ENCODE results near the gene MEIS1. TPM values are rescaled to one million over a fixed set of nuclear protein-coding genes. Genes with fewer than 3 reads are reported as not detected.

Gene MEIS1
- total RNA-seq, 1 donor from 2014 or later = 40.1 TPM

DNA sequence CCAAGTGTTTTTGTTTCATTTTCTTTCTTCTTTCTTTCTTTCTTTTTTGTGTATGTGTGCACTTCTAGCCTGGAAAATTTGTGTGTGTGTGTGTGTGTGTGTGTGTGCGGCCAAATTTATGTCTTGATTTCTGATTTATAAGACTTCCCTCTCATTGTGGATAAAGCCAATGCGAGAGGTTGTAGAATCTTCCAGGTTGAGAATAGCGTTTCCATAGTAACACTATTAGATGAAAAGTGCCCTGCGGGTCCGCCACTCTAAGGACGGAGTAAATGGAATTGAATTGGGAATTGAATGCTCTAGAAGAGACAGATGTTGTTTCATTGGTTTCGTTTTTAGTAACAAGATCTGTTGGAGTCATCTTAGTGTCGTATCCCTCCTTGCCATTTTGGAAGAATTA lies 81.6 kb downstream of the MEIS1 start:
- intact Hi-C loops (cut with DNase I) = no loop called here
- DNase-seq (ENCODE audit: missing footprints) (no peak), ATAC-seq (no peak)

DNA sequence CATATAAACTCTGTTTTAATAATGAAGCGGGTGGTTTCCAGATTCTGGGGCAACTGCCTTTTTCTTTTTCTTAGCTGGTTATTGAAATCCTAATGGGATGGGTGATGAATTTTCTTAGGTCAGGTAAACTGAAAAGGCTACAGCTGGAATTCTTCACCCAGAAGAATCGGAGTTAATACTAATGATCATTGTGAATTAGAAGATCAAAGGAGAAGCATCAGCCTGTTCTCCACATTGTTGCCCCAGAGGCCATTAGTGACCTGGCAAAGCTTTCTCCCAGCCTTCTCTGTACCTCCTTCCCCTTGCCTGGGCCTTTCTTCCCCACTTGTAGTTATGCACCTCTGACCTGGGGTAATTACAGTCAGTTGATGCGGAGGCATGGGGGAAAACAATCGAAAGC lies 82.8 kb downstream of the MEIS1 start:
- intact Hi-C loops (cut with DNase I) = no loop called here
- DNase-seq (ENCODE audit: missing footprints) = no peak
- no peak for ATAC-seq

DNA sequence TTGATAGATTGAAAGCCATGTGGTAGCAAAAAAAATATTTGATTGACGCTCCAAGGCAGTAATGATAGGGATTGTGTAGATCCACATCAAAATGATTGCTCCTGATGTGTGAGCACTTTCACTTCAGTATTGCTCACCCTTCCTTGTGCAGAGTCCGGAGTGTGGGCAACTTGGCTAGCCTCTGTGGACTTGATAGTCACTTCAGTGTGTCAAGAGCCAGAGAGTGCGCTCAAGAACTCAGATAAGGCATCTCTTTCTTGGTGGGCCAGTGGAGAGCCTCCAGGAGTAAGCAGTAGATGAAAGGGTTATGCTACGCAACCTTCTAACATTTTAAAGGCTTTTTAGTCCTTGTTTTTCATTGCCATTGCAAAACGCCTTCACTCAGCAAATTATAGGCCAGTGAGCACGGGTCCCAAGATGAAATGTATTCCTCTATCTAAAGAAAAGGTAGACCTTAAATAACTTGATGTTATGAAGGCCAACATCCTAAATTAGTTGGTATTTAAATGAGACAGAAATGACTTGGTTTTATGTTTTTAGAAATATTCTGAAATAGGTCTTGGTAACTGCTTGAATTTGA lies 84.4 kb downstream of the MEIS1 start:
- no peak for DNase-seq (ENCODE audit: missing footprints)
- ATAC-seq = no peak
- intact Hi-C loops (cut with DNase I) = no loop called here

- no peak for ATAC-seq
- intact Hi-C loops (cut with DNase I) = no loop called here
- no peak for DNase-seq (ENCODE audit: missing footprints)
Observed at GRCh38 chr2:66521291-66521922, 86.5 kb downstream of the MEIS1 start.

DNA sequence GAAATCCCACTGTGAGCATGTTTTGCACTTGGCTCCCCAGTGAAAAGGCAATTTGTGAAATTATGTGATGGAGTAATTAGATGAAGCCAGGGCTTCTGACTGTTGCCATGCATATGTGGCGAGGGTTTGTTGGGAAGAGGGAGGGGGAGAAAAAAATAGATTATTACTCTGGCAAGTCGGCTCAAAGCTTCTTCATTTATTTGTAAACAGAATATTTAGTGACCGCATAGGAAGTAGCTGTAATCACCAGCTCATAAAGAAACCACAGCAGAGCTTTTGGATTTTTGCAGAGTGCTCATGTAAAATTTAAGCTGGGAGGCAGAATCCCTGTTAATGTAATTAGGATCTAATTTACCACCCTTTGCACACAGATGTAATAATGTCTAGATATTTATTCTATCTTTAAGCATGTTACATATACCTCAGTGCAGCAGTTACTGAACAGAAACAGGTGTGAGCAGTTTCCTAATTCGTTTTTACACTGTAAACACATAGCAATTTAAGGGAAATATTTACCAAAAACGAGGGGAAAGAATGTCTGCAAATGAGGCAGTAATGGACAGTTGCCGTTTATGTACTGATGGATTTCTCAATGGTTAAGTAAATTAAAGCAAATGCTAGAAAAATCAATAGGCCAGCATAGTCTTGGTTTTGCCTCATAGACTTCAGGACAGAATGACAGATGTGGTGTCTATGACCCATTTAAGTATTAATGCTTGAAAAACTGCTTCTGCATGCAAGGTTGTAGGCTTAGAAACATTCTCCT lies 87.9 kb downstream of the MEIS1 start:
- ATAC-seq (no peak), DNase-seq (ENCODE audit: missing footprints) (no peak)
- intact Hi-C loops (cut with DNase I) = no loop called here

- ATAC-seq = no peak
- no peak for DNase-seq (ENCODE audit: missing footprints)
- intact Hi-C loops (cut with DNase I) = no loop called here
Observed at GRCh38 chr2:66523377-66523969, 88.5 kb downstream of the MEIS1 start.

GRCh38 chr2:66523990-66524389 lies 89.1 kb downstream of the MEIS1 start:
- intact Hi-C loops (cut with DNase I) = no loop called here
- ATAC-seq (no peak), DNase-seq (ENCODE audit: missing footprints) (no peak)

- peak; percentile 32 for ATAC-seq
- no peak for DNase-seq (ENCODE audit: missing footprints)
- intact Hi-C loops (cut with DNase I) = no loop called here
Observed at GRCh38 chr2:66525606-66526005, 90.7 kb downstream of the MEIS1 start.

DNA sequence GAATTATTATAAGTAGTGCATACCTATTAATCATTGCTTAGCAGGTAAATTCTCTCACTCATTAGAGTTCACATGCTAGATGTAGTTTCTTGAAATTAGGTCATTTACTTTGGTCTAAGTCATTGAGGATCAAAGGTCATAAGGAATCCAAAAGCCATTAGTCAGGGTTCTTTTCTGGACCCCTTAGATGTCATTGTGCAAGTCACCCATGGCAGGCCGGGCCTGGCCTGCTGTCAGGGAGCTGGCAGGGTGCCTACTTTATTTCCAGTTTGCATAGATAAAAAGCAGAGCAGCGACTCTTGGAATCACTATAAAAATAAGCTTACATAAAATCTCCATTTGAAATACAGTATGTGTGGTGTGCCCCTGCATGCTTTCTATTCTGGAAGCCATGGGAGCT lies 91.3 kb downstream of the MEIS1 start:
- intact Hi-C loops (cut with DNase I) = no loop called here
- peak; percentile 43 for ATAC-seq
- peak; percentile 70 for DNase-seq (ENCODE audit: missing footprints)

DNA sequence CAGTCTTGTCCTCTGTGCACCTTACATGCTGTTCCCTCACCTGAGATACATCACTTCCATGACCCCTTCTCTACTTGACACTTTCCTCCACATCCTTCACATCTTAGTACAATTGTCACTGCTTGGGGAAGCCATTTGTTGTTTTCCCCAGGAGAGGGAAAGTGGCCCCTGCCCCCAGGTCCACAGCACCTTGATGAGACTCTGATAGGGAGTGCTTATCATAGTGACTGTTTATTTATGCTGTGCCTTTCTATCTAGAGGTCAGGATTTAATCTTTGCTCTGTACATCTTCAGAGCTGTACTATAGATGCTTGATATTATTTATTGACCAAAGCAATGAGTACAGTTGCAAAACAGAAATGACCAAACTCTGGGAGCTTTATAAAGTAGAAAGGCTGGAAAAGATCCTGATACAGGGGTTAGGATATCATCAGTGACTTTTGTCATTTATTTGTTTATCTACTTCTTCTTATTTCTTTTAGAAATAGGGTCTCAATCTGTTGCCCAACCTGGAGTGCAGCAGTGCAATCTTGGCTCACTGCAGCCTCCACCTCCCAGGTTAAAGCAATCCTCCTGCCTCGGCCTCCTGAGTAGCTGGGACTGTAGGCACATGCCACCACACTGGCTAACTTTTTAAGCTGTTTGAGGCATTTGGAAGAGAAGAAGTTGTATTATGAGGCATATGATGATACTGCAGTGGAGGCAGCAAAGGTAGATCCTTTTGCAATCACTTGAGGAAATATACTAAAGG lies 94.2 kb downstream of the MEIS1 start:
- no peak for DNase-seq (ENCODE audit: missing footprints)
- no peak for ATAC-seq
- intact Hi-C loops (cut with DNase I) = no loop called here

GRCh38 chr2:66530651-66531050 lies 95.7 kb downstream of the MEIS1 start:
- intact Hi-C loops (cut with DNase I) = no loop called here
- ATAC-seq = no peak
- DNase-seq (ENCODE audit: missing footprints) = no peak

- DNase-seq (ENCODE audit: missing footprints) (no peak), ATAC-seq (no peak)
- intact Hi-C loops (cut with DNase I) = no loop called here
Observed at GRCh38 chr2:66531155-66531554, 96.2 kb downstream of the MEIS1 start.

DNA sequence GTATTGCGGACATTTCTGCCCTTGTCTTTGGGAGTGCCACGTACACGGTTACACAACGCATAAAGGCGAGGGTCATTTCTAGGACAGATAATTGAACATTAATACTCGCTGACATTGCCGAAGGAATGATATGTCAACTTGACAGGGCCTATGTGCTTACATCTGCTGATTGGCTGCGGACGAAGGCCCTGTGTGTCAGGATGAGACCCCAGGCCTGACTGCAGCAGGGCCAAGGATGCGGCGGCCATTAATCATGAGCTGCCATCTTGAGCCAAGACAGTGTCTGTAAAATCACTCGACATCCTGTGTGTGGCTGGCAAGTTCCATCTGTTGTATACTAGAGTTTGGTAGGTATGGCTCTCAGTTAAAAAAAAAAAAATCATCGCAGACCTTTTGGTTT lies 96.6 kb downstream of the MEIS1 start:
- no peak for DNase-seq (ENCODE audit: missing footprints)
- intact Hi-C loops (cut with DNase I) = no loop called here
- no peak for ATAC-seq

- DNase-seq (ENCODE audit: missing footprints) (no peak), ATAC-seq (peak; percentile 55)
- intact Hi-C loops (cut with DNase I) = no loop called here
Observed at GRCh38 chr2:66532972-66533868, 98.3 kb downstream of the MEIS1 start.

DNA sequence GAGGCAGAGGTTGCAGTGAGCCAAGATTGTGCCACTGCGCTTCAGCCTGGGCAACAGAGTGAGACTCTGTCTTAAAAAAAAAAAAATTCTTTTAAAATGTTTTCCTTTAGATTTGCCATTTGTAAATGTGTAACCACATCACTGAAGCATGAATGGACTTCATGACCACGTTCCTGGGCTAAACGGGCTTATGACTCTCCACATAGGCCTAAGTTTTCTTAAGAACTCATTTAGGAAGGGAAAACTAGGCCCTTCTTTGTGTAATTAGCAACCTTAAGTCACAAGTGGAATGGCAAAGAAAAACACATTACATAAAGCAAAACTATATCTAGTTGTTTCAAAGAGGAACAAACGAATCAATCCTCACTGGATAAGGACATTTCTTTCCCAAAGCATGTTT lies 99.5 kb downstream of the MEIS1 start:
- no peak for DNase-seq (ENCODE audit: missing footprints)
- no peak for ATAC-seq
- intact Hi-C loops (cut with DNase I) = no loop called here

DNA sequence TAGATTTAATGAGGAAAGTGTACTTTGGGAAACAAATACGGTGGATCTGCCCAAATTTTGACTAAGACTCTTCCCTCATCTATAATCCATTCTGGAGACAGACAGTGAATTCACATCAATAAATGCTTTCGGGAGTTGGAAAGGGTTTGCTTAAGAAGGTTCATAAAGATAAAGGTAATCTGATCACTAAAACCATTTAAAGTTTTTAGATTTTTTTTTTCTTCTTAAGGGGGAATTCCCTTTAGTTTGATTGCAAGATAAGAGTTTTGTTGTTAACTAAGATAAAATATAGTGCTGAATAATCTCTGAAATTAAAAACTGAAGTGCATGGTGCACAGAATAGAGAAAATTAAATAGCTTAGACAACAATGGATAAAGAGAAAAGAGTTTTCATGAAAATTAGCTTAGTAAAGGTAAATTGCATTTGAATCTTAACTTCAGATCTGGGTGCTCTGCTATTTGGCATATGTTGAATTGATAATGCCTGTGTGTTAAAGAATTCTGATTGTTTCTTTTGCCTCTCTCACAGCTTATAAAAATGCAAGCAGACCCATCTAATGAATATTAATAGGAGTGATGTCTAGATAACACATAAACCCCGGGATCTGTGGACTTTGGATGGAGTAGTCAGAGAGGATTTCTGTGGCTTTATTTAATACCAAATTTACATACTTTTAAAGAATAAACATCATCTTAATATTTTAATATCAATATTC lies 100.8 kb downstream of the MEIS1 start:
- no peak for DNase-seq (ENCODE audit: missing footprints)
- intact Hi-C loops (cut with DNase I) = loop anchor here (5.0 kb wide), 1 partner anchor 37 kb away; no protein-coding TSS in a partner anchor
- no peak for ATAC-seq

DNA sequence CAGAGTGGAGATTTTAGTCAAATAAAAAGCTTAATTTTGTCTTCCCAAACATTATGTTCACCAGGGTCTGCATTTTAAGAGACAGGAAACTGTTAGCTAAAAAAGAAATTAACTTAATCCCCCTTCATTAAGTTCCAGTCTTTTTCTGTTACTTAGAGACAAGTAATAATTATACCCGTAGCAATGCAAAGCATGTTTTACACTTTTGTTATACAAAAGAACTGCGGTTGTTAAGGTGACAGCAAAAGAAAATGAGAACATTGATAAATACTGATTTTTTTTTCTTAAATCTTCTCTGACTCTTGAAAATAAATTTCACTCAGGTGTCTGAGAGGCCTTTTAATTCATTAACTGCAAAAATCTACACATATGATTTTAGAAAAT lies 101.4 kb downstream of the MEIS1 start:
- ATAC-seq (no peak), DNase-seq (ENCODE audit: missing footprints) (no peak)
- intact Hi-C loops (cut with DNase I) = loop anchor here (5.0 kb wide), 1 partner anchor 36 kb away; no protein-coding TSS in a partner anchor

DNA sequence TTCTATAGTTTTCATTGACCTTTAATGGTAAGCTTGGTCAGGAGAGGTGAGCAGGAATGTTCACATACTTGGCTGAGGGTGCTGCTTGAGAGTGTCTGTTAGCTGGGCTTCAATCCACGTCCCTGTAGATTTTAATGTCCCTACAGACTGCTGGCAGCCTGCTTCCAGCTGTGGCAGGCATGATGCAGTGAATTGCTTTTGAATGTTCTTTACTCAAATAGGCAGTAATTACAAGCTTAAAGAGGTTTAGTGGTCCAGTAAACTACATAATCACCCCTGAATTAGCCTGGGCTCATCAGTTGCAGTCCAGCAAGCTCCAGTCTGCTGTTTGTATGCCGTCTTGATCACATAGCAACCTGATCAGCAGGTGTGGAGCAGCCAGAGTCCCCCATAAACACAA lies 102.1 kb downstream of the MEIS1 start:
- ATAC-seq (peak; percentile 61), DNase-seq (ENCODE audit: missing footprints) (no peak)
- intact Hi-C loops (cut with DNase I) = loop anchor here (5.0 kb wide), 1 partner anchor 35 kb away; no protein-coding TSS in a partner anchor

Measured in Right ventricle myocardium inferior (tissue), 1 donor.